Measurements from ENCODE around the gene CCDC78. TPM values are rescaled to one million over a fixed set of nuclear protein-coding genes. Genes with fewer than 3 reads are reported as not detected.

CCDC78 gene
- total and polyA plus RNA-seq, 2 experiments from 2014 or later: 10.5 to 12.6 TPM

- TF ChIP-seq ZNF462 (CRISPR knock-in tag; IDR thresholded peaks at IDR 0.05) (no peak), EZH2phosphoT487 (IDR thresholded peaks at IDR 0.05; ENCODE audit: unreplicated experiment) (no peak), REST (IDR thresholded peaks at IDR 0.05; ENCODE audit: unreplicated experiment) (no peak), JUNB (IDR thresholded peaks at IDR 0.05; ENCODE audit: unreplicated experiment) (no peak), NANOG (IDR thresholded peaks at IDR 0.05; ENCODE audit: borderline replicate concordance) (no peak), STAT1 (IDR thresholded peaks at IDR 0.05; ENCODE audit: unreplicated experiment) (no peak)
Observed at GRCh38 chr16:734208-734980, 8.2 kb upstream of the CCDC78 start (continued).

Data from GM23338 (cell line).